Measurements from ENCODE around the gene CEP57. TPM values are rescaled to one million over a fixed set of nuclear protein-coding genes. Genes with fewer than 3 reads are reported as not detected.

CEP57 gene
- total and polyA plus RNA-seq, 2 of the 4 experiments (the other 2 are of a cell fraction), result 14.5 to 30.5 TPM

DNA sequence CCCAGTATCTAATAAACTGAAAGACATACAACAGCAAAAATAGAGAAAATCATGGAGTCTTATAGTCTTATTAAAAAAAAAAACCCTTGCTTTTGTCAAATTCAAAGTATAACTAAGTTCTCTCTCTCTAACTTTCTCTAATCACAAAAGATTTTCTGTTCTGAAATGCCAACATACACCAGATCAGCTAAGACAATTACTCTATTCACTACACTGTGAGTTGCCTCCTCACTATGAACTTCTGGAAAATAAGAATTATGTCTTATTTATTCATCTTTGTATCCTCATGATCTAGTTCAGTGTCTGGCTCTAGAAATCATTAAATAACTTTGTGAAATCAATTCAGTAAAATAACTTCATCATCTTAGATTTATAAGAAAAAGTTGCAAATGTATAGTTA lies 13.4 kb upstream of the CEP57 start:
- Histone ChIP-seq H3K4ac (ENCODE audit: low read depth, low read length) (no peak overlapping the region), H4K8ac (ENCODE audit: low read depth in 2 of 2, low read length in 2 of 2) (no peak overlapping the region), H2BK5ac (ENCODE audit: low read depth, low read length, poor library complexity, severe bottlenecking) (no peak overlapping the region), H3K36me3 (ENCODE audit: control insufficient read depth, insufficient read depth, low read length) (peaks cover 7% of the 10 kb centered on the region), H3K4me3 (ENCODE audit: insufficient read depth, low read depth, low read length) (no peak overlapping the region), H3K4me2 (ENCODE audit: low read depth, low read length) (no peak overlapping the region), H2AFZ (replicated peaks; ENCODE audit: low read length, poor library complexity) (no peak overlapping the region), H3K9me1 (ENCODE audit: insufficient read depth, low read length) (no peaks in the 10 kb centered on the region), H2AK9ac (replicated peaks; ENCODE audit: low read depth, low read length, poor library complexity) (no peak overlapping the region), H4K20me1 (ENCODE audit: insufficient read depth, low read length) (no peaks in the 10 kb centered on the region), H4K5ac (ENCODE audit: low read depth, low read length) (no peak overlapping the region), H3K14ac (replicated peaks; ENCODE audit: low read depth, low read length) (no peak overlapping the region), H3K9ac (ENCODE audit: low read depth, low read length) (no peak overlapping the region), H3K9me3 (ENCODE audit: control insufficient read depth, insufficient read depth, low read length) (no peaks in the 10 kb centered on the region), H3K23ac (ENCODE audit: low read depth, low read length) (no peak overlapping the region), H2BK15ac (ENCODE audit: low read depth, low read length) (no peak overlapping the region), H2BK120ac (ENCODE audit: low read depth, low read length) (no peak overlapping the region), H4K91ac (ENCODE audit: insufficient read depth, low read depth, low read length) (no peak overlapping the region), H3K56ac (ENCODE audit: extremely low read depth, insufficient read depth, low read length) (no peak overlapping the region), H2AK5ac (ENCODE audit: low read depth, low read length) (no peak overlapping the region), H2BK20ac (ENCODE audit: low read depth, low read length) (no peak overlapping the region), H3K18ac (ENCODE audit: low read depth, low read length) (no peak overlapping the region), H3K27me3 (ENCODE audit: control insufficient read depth, insufficient read depth, low read length) (no peaks in the 10 kb centered on the region), H3K27ac (ENCODE audit: insufficient read depth, low read length) (no peak overlapping the region), H3K79me1 (ENCODE audit: low read depth in 1 of 2, low read length in 2 of 2) (peaks cover 2 to 4% of the 10 kb centered on the region in 2 experiments; a peak in 2 of 4 replicates), H3K4me1 (ENCODE audit: control insufficient read depth, insufficient read depth, low read length) (no peaks in the 10 kb centered on the region)
- TF ChIP-seq, protein P1, sequence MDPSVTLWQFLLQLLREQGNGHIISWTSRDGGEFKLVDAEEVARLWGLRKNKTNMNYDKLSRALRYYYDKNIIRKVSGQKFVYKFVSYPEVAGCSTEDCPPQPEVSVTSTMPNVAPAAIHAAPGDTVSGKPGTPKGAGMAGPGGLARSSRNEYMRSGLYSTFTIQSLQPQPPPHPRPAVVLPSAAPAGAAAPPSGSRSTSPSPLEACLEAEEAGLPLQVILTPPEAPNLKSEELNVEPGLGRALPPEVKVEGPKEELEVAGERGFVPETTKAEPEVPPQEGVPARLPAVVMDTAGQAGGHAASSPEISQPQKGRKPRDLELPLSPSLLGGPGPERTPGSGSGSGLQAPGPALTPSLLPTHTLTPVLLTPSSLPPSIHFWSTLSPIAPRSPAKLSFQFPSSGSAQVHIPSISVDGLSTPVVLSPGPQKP (IDR thresholded peaks at IDR 0.05; ENCODE audit: borderline replicate concordance, low read depth, low read length), result no peak
- no peak for TF ChIP-seq RAD21 (IDR thresholded peaks at IDR 0.05; ENCODE audit: low read length)
- no peak for TF ChIP-seq BHLHE40 (IDR thresholded peaks at IDR 0.05; ENCODE audit: low read depth, low read length)
- TF ChIP-seq POLR2A (IDR thresholded peaks at IDR 0.05; ENCODE audit: low read depth, low read length), result no peak
- TF ChIP-seq, protein P2, sequence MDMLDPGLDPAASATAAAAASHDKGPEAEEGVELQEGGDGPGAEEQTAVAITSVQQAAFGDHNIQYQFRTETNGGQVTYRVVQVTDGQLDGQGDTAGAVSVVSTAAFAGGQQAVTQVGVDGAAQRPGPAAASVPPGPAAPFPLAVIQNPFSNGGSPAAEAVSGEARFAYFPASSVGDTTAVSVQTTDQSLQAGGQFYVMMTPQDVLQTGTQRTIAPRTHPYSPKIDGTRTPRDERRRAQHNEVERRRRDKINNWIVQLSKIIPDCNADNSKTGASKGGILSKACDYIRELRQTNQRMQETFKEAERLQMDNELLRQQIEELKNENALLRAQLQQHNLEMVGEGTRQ (IDR thresholded peaks at IDR 0.05; ENCODE audit: low read depth, low read length), result no peak
- TF ChIP-seq RFX5 (IDR thresholded peaks at IDR 0.05; ENCODE audit: low read depth, low read length), result no peak
- no peak for TF ChIP-seq CEBPB (IDR thresholded peaks at IDR 0.05; ENCODE audit: low read depth, low read length)
- TF ChIP-seq, protein P3, sequence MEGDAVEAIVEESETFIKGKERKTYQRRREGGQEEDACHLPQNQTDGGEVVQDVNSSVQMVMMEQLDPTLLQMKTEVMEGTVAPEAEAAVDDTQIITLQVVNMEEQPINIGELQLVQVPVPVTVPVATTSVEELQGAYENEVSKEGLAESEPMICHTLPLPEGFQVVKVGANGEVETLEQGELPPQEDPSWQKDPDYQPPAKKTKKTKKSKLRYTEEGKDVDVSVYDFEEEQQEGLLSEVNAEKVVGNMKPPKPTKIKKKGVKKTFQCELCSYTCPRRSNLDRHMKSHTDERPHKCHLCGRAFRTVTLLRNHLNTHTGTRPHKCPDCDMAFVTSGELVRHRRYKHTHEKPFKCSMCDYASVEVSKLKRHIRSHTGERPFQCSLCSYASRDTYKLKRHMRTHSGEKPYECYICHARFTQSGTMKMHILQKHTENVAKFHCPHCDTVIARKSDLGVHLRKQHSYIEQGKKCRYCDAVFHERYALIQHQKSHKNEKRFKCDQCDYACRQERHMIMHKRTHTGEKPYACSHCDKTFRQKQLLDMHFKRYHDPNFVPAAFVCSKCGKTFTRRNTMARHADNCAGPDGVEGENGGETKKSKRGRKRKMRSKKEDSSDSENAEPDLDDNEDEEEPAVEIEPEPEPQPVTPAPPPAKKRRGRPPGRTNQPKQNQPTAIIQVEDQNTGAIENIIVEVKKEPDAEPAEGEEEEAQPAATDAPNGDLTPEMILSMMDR (conservative IDR thresholded peaks at IDR 0.05; ENCODE audit: low read depth, low read length), result no peak
- TF ChIP-seq FOS (IDR thresholded peaks at IDR 0.05; ENCODE audit: low read depth, low read length), result no peak
- TF ChIP-seq RCOR1 (IDR thresholded peaks at IDR 0.05; ENCODE audit: insufficient replicate concordance, low read length), result no peak
- TF ChIP-seq MAFK (IDR thresholded peaks at IDR 0.05; ENCODE audit: low read depth, low read length), result no peak
- no peak for TF ChIP-seq MXI1 (IDR thresholded peaks at IDR 0.05; ENCODE audit: borderline replicate concordance, low read depth, low read length)
- no peak for TF ChIP-seq MAZ (IDR thresholded peaks at IDR 0.05; ENCODE audit: borderline replicate concordance, low read depth, low read length)
- POLR2A ChIA-PET (ENCODE audit: unreplicated experiment), result no interaction called here
- ATAC-seq (ENCODE audit: low read depth) (no peak), DNase-seq (no peak)
- no TSS peak for BruUV-seq (replicated peaks)
- CTCF ChIA-PET, result no interaction called here
- intact Hi-C loops (cut with micrococcal nuclease), result no loop called here
- dilution Hi-C loops (cut with HindIII; ENCODE audit: low sequenced_read_pairs, unreplicated experiment), result no loop called here
- in situ Hi-C loops (cut with MboI; ENCODE audit: low sequenced_read_pairs), result no loop called here

All from IMR-90 (cell line).